SKM-1 treated with dmso at 0.1 percent for 144 hours (cell line): ENCODE measurements around the gene C16orf78.

Experiments used
- DNase-seq: peaks from one replicate; lab custom pipeline; 2025; ENCODE audit not compliant: unreplicated experiment; lab: John Stamatoyannopoulos, UW

C16orf78 gene

DNA sequence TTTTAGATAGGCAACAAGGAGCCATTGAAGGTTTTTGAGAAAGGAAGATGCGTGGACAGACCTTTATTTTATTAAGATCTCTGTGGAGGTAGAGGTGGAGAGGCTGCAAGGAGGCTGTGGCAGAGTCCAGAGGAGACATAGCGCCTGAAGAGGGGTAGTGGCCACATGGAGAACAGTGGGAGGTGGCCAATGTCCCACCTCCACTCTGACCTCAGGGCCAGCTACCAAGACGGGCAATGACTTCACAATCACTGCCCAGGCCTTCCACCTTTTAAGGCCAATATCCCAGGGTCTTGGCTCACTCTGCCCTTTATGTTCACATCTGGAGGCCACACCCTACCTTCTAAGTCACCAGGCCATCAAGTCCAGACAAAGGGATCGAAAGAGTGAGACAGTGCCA, at the start of gene C16orf78:
Gene C16orf78, plus strand, starts transcription at position 301 of the 400 bp plus-strand sequence. CDS start 136 bp downstream, outside the sequence.
- no peak for DNase-seq

DNA sequence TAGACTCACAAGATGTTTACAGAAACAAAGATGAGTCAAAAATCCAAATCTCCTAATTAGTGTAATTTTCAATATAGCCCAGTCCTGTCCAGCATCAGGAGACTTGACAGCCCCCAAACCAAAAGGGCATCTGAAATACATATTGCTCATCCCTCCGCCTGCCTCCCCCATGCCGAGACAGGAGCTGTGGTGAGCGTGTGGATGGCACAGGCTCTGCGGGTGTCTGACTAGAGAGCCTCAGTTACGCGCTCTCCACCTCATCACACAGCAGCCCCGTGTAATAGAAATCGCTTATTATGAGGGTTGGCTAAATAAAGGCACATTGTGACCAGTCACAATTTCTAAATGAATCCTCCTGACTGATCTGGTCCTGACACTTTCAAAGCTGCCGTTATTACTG, 48.9 kb upstream of the C16orf78 start:
- no peak for DNase-seq

DNA sequence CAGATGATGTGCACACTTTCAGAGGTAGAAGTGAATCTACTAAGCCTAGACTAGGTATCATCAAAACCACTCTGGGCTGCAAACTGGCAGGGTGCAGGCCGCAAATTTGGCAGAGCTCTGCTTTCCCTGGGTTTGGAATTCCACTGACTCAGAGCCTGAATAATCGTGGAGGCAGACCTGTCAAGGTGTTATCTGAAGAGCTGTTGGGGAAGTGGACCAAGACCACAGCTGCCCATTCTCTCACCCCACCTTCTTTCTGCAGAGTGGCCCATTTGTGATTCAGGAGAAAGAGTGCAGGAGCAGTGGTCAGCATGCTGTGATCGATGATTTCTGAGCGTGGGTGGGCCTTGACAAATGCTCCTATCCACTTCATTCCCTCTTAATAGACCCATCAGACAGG, 46.1 kb upstream of the C16orf78 start:
- no peak for DNase-seq

DNA sequence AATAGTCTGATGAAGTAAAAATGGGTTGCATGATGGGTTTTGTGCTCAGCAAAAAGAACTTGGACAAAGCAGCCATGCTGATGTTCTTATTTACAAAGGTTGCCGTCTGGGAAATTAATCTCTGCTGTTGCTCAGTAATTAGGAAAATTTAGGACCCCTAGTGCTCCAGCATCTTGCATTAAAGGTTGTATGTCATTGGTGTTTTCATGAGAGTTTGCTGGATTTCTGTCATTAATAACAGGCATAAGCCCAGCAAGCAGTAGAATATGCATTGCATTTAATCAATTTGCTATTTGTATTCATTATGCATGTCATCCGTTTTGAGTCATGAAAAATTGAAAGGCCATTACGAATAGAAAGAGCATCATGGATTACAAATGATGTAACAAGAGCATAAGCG, 45.3 kb upstream of the C16orf78 start:
- no peak for DNase-seq

- no peak for DNase-seq
These were observed 42.9 kb upstream of the C16orf78 start for GRCh38 chr16:49330562-49331201.

DNA sequence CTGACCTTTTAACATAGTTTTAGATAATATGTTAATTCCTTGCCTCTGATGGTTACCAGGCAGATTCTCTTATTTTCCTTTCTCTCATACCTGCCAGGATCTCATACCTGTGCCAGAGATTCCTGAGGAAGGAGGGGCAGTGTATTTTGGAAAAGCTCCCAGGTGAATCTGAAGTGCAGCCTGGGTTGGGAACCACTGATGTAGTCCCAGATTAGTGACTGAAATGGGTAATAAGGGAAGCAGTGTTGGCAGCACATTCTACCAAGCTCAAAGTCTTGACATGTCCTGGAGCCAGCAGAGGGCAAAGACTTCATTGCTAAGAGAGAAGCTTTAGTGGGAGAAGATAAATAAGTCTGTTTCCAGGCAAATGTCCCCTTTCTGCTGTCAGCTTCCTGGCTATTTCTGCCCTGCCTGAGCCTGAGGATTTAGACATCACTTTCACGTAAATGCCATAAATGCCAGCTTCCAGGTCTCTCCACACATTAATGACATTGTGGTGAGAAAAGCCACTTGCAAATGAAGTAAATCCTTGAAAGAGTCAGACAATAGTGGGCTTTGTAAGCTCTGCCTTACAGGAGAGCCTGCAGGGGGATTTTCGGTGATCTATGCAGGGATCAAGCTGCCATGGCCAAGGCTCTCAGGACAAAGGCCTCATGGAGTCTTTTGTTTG, 40.9 kb upstream of the C16orf78 start:
- DNase-seq, result no peak

DNA sequence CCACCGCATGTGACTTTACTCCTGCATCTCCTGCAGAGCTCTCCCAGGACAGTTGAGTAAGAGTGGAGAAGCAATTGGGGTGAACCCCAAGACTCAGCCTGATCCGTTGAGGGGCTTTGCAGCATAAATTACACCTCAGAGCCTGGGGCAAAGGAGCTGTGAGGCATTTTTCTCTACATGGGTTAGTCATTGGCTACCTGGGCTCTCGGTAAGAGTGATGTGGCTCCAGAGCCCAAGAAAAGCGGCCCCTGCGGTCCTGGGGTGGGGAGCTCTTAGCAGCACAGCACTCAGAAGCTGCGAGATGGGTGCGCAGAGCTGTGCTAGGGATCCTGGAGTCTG, 40.4 kb upstream of the C16orf78 start:
- no peak for DNase-seq

DNA sequence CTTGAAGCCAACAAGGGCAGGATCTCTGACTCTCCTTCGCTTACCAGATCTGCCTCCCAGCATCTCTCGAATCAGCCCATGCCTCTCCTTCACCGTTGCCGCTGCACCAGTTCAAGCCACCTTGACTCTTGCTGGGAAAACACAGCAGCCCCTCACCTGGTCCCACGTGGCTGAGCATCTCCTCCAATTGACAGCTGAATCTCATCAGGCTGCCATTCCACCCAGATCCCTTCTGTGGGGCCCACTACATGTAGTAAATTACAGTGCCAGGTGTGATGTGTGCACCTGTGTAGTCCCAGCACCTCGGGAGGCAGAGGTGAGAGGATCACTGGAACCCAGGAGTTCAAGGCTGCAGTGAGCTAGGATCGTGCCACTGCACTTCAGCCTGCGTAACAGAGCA, 37.8 kb upstream of the C16orf78 start:
- no peak for DNase-seq

GRCh38 chr16:49336581-49336980, 37.0 kb upstream of the C16orf78 start:
- no peak for DNase-seq

DNA sequence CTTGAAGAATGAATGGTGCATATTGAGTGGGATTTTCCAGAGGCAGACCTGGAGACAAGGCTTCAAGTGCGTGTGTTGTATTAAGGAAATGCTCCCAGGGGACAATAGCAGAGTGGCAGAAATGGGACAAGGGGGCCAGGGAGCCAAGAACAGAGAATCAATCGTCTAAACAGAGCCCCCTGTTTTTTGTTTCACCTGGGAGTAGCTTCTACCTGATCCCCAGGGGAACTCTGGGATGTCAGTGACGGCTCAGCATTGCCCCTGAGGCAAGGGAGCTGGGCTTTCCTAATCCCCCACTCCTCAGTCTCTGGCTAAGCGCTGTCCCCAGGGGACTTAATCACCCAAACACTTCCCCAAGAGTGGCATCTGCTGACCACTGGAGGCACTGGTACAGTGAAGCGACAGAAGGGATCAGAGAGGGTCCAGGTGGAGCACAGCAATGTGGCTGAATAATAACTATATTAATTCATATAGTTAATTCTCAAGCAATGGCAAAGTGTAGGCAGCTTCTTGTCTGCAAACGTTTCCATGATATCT, 35.7 kb upstream of the C16orf78 start:
- DNase-seq, result no peak

- no peak for DNase-seq
These were observed 34.9 kb upstream of the C16orf78 start for GRCh38 chr16:49338611-49339265.

DNA sequence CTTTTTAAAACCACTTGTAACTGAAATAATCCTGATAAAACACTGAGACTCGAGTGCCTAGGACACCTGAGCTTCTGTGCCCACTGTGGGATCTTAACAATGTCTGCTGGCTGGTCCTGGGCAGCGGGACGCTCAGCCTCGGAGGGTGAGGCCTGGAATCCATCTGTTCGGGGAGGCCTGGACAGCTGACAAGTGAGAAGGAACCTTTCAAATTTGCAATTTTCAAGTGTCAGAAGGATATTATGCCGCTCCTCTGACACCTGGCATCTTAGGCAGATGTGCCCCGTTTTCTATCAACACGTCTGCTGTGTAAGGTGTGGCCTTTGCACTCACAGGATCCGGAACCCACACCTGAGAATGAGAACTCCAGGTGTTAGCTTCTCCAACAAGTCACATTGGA, 33.1 kb upstream of the C16orf78 start:
- no peak for DNase-seq

DNA sequence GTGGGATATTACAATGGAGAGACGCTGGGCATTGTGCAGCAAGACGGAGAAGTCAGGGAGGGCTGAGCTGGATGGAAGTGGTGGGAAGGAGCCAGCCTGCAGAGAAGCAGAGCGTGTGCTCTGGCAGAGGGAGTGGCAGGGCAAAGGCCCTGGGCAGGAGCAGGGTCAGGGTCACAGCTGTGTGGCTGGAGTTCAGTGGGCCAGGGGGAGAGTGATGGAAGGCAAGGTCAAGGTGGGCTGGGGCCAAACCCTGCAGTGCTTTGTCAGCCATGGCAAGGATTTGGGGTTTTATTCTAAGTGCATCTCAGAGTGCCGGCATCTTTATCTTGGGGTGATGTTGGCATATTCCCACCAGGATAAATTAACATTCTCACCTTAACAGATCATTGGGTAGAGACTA, 31.9 kb upstream of the C16orf78 start:
- no peak for DNase-seq

DNA sequence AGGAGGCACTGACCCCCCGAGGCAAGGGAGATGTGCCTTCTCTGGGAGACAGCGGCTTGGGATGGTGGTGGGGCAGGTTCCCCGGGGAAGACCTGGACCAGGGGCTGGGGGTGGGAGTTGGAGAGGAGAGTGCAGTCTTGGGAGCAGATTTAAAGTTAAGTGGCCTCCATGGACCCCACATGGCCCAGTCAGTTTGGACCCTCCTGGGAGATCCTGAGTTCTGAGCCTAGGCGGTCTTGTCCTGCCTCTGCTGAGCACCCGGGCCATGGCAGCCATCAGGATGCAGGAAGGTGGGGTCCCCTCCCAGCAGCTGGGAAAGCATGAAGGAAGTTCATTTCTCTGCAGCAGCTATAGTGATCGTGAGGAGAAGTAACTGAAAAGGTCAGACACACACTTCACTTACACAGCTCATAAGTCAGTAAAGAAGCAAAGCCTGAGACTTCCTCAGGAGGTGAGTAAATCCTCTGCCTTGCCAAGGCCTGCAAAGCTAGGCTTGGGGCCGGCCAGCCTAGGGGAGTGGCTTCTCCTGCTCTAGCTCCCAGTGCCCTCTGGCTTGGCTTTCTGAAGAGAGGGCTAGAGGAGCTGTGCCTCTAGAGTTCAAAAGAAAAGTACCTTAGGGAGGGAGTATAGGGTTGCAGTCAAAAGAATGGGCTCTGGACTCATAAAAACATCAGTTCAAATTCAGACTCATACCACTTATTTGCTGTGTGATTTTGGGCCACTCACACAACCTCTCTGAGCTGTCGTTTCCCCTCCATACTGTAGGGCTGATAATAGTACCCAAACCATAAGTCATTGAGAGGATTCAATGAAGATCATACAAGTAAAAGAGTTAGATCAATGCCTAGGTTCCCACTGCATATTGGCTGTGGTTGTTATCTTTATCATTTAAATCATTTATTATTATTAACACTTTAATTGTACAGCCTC, 31.0 kb upstream of the C16orf78 start:
- no peak for DNase-seq

GRCh38 chr16:49343291-49343690, 30.3 kb upstream of the C16orf78 start:
- DNase-seq, result no peak

GRCh38 chr16:49344401-49344800, 29.2 kb upstream of the C16orf78 start:
- no peak for DNase-seq

GRCh38 chr16:49345829-49346228, 27.8 kb upstream of the C16orf78 start:
- DNase-seq, result no peak

- DNase-seq, result no peak
These were observed 27.1 kb upstream of the C16orf78 start for GRCh38 chr16:49346459-49346858.

DNA sequence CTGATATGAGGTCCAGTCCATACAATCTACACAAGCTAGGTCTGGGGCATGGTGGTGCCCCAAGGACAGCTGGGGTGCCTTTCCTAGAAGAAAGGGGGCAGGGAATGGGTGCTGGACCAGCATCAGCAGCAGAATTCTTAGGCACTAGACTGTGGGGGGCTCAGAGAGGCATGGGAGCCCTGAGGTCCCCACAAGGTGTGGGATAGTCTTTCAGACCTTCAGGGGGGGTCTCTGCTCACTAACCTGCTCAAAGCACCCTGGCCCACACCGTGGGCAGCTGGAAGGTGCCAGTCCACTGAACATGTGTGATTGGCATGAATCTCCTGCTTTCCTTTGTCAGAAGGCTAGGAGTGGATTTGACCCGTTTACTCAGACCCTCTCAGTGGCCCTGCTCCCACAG, 26.1 kb upstream of the C16orf78 start:
- no peak for DNase-seq

GRCh38 chr16:49348408-49349176, 25.0 kb upstream of the C16orf78 start:
- no peak for DNase-seq
